ENCODE measurements around the gene TRAM2.

DNA sequence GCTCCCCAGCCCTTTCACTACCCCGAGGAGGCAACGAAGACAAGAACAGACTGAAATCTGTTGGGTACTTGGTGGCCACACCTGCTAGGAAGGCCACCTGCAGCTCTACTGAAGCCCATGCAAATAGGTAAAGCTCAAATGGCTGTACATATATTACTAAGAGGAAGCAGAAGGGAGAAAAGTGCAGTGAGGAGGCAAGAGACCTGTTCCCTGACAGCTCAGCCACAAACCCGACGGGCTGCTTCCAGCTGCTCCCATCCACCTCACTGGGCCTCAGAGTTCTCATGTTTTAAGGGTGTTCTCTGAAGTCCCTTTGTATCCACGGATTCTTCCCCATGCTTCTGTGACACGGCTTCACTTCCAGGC is 24.6 kb downstream of the TRAM2 start:
- TF ChIP-seq NKRF (IDR thresholded peaks at IDR 0.05; ENCODE audit: borderline replicate concordance) (no peak), MYBL2 (IDR thresholded peaks at IDR 0.05; ENCODE audit: low read depth) (no peak), MYBL2 (CRISPR knock-in tag; IDR thresholded peaks at IDR 0.05; ENCODE audit: borderline replicate concordance) (no peak), EP300 (IDR thresholded peaks at IDR 0.05; ENCODE audit: low read length) (no peak), POLR2A (conservative IDR thresholded peaks at IDR 0.05) (no peak), ILF3 (IDR thresholded peaks at IDR 0.05; ENCODE audit: borderline replicate concordance) (no peak), NCOA4 (IDR thresholded peaks at IDR 0.05; ENCODE audit: partially characterized antibody) (no peak), USF1 (CRISPR knock-in tag; IDR thresholded peaks at IDR 0.05) (no peak), SMARCE1 (IDR thresholded peaks at IDR 0.05) (no peak), TFAM (CRISPR knock-in tag; conservative IDR thresholded peaks at IDR 0.05) (no peak), ZNF184 (CRISPR knock-in tag; IDR thresholded peaks at IDR 0.05) (no peak)
- TF ChIP-seq, protein P1, sequence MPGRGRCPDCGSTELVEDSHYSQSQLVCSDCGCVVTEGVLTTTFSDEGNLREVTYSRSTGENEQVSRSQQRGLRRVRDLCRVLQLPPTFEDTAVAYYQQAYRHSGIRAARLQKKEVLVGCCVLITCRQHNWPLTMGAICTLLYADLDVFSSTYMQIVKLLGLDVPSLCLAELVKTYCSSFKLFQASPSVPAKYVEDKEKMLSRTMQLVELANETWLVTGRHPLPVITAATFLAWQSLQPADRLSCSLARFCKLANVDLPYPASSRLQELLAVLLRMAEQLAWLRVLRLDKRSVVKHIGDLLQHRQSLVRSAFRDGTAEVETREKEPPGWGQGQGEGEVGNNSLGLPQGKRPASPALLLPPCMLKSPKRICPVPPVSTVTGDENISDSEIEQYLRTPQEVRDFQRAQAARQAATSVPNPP (IDR thresholded peaks at IDR 0.05; ENCODE audit: borderline replicate concordance, insufficient read depth, insufficient read length): no peak
- TF ChIP-seq, protein P2, sequence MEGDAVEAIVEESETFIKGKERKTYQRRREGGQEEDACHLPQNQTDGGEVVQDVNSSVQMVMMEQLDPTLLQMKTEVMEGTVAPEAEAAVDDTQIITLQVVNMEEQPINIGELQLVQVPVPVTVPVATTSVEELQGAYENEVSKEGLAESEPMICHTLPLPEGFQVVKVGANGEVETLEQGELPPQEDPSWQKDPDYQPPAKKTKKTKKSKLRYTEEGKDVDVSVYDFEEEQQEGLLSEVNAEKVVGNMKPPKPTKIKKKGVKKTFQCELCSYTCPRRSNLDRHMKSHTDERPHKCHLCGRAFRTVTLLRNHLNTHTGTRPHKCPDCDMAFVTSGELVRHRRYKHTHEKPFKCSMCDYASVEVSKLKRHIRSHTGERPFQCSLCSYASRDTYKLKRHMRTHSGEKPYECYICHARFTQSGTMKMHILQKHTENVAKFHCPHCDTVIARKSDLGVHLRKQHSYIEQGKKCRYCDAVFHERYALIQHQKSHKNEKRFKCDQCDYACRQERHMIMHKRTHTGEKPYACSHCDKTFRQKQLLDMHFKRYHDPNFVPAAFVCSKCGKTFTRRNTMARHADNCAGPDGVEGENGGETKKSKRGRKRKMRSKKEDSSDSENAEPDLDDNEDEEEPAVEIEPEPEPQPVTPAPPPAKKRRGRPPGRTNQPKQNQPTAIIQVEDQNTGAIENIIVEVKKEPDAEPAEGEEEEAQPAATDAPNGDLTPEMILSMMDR (IDR thresholded peaks at IDR 0.05 in 2 of 3, conservative IDR thresholded peaks at IDR 0.05 in 1 of 3; ENCODE audit: insufficient read depth in 2 of 3, low read depth in 1 of 3, low read length in 3 of 3): no peak
- TF ChIP-seq, protein P3, sequence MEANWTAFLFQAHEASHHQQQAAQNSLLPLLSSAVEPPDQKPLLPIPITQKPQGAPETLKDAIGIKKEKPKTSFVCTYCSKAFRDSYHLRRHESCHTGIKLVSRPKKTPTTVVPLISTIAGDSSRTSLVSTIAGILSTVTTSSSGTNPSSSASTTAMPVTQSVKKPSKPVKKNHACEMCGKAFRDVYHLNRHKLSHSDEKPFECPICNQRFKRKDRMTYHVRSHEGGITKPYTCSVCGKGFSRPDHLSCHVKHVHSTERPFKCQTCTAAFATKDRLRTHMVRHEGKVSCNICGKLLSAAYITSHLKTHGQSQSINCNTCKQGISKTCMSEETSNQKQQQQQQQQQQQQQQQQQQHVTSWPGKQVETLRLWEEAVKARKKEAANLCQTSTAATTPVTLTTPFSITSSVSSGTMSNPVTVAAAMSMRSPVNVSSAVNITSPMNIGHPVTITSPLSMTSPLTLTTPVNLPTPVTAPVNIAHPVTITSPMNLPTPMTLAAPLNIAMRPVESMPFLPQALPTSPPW (CRISPR knock-in tag; IDR thresholded peaks at IDR 0.05): no peak
- TF ChIP-seq, protein P4, sequence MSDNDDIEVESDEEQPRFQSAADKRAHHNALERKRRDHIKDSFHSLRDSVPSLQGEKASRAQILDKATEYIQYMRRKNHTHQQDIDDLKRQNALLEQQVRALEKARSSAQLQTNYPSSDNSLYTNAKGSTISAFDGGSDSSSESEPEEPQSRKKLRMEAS (CRISPR knock-in tag; IDR thresholded peaks at IDR 0.05): no peak
